Fibroblast of lung (primary cell): ENCODE data around the gene CLCA4.

Experiments
- CTCF ChIP-seq, 2 donors: IDR thresholded peaks in 1 of 2; conservative IDR thresholded peaks in 1 of 2; 1 replicate in 1 of 2; 2 replicates in 1 of 2; pipeline ENCODE4 v1.5.1; 2011 to 2012; ENCODE audit warnings: low read length in 2 of 2, control low read depth in 1 of 2, inconsistent platforms in 1 of 2, low read depth in 1 of 2, mild to moderate bottlenecking in 1 of 2
- EZH2 ChIP-seq: IDR thresholded peaks from 2 replicates; pipeline ENCODE4 v1.5.1; 2012; ENCODE audit warnings: low read length, control low read depth, mild to moderate bottlenecking; ENCODE audit errors: missing control alignments

GRCh38 chr1:86581231-86581630 lies 34.4 kb downstream of the CLCA4 start:
- TF ChIP-seq CTCF (conservative IDR thresholded peaks at IDR 0.05 in 1 of 2, IDR thresholded peaks at IDR 0.05 in 1 of 2; ENCODE audit: low read depth in 1 of 2, low read length in 2 of 2) = no peak
- no peak for TF ChIP-seq EZH2
